Activated T-cell treated with anti-CD3 and anti-CD28 coated beads, Interleukin-2, amount 50 U/mL, for 4 hours (primary cell): ENCODE measurements around the gene WDR26. TPM values are rescaled to one million over a fixed set of nuclear protein-coding genes. Genes with fewer than 3 reads are reported as not detected.

Source experiments
- total RNA-seq, 3 donors: library from RNA; stranded (reverse); gene quantifications; one replicate each; pipeline ENCODE4 v1.2.1, GENCODE V29; 2021

Gene WDR26
- total RNA-seq, 3 donors from 2014 or later: 48.9 to 58.6 (median 53.6) TPM

Other genes with a start within 250 kb of the WDR26 start
- gene NVL, start 104.6 kb downstream of the WDR26 start, total RNA-seq: 10 to 100 TPM; 40.0 to 42.7 (median 41.8) TPM
- gene CNIH4, start 77.9 kb downstream of the WDR26 start, total RNA-seq: 10 to 100 TPM; 31.2 to 38.6 (median 37.6) TPM
- gene CNIH3, start 181.5 kb upstream of the WDR26 start, total RNA-seq: 1 to 10 TPM in 1 of 3 donors, under 1 TPM in 2; 0.66 to 1.1 (median 0.71) TPM